HEK293 (cell line): ENCODE results near the gene TMEM207.

ENCODE experiments used
- CTCF ChIA-PET: fragments of 350-600 bp; formaldehyde crosslinking; extraction: SDS; loops from one replicate; lab custom pipeline; 2021; ENCODE audit warnings: antibody characterized with exemption; lab: Yijun Ruan, JAX
- POLR2A ChIA-PET: fragments of 300-600 bp; formaldehyde crosslinking; extraction: SDS; loops from one replicate; lab custom pipeline; 2020; ENCODE audit warnings: antibody characterized with exemption, inconsistent platforms; lab: Yijun Ruan, JAX
- H3K27ac ChIP-seq: fragments of 200-500 bp; sonication (Bioruptor generic); 2 replicates; pipeline ENCODE4 v1.5.1; 2014; ENCODE audit warnings: low read depth, low read length, control low read depth, inconsistent platforms; ENCODE audit errors: extremely low read depth
- H3K36me3 ChIP-seq, 2 experiments: fragments of 200-500 bp in 1 of 2; sonication (Bioruptor generic) in 1 of 2; 1 replicate in 1 of 2; 2 replicates in 1 of 2; pipeline ENCODE4 v1.5.1; 2014 to 2017; ENCODE audit warnings: inconsistent platforms in 2 of 2, low read length in 2 of 2; ENCODE audit not compliant: control insufficient read depth in 2 of 2, insufficient read depth in 1 of 2
- H3K4me1 ChIP-seq: fragments of 200-500 bp; sonication (Bioruptor generic); 2 replicates; pipeline ENCODE4 v1.5.1; 2014; ENCODE audit warnings: mild to moderate bottlenecking, low read length, inconsistent platforms; ENCODE audit not compliant: control insufficient read depth, insufficient read depth
- H3K4me3 ChIP-seq: 2 replicates; pipeline ENCODE4 v1.5.1; 2011; ENCODE audit warnings: low read depth, mild to moderate bottlenecking, control low read depth, low read length, moderate library complexity
- H3K9me3 ChIP-seq: fragments of 200-500 bp; sonication (Bioruptor generic); 2 replicates; pipeline ENCODE4 v1.5.1; 2014; ENCODE audit warnings: low read depth, low read length, inconsistent platforms; ENCODE audit not compliant: control insufficient read depth, insufficient read depth
- GLIS1 ChIP-seq: fragments of 450-650 bp; formaldehyde crosslinking; IDR thresholded peaks from 2 replicates; pipeline ENCODE4 v1.5.1; 2016; ENCODE audit warnings: missing biosample characterization, missing genetic modification characterization
- SCRT2 ChIP-seq: fragments of 450-650 bp; formaldehyde crosslinking; IDR thresholded peaks from 2 replicates; pipeline ENCODE4 v1.5.1; 2016; ENCODE audit warnings: missing biosample characterization, missing genetic modification characterization
- TRIM28 ChIP-seq: IDR thresholded peaks from 2 replicates; pipeline ENCODE4 v1.6.1; 2011; ENCODE audit warnings: low read length, control low read depth, borderline replicate concordance
- ZNF366 ChIP-seq: fragments of 450-650 bp; formaldehyde crosslinking; conservative IDR thresholded peaks from 2 replicates; pipeline ENCODE4 v1.5.1; 2016; ENCODE audit warnings: missing biosample characterization, missing genetic modification characterization
- ZNF610 ChIP-seq: fragments of 450-650 bp; formaldehyde crosslinking; IDR thresholded peaks from 2 replicates; pipeline ENCODE4 v1.5.1; 2016; ENCODE audit warnings: missing biosample characterization, missing genetic modification characterization, borderline replicate concordance
- ZNF624 ChIP-seq: fragments of 450-650 bp; formaldehyde crosslinking; IDR thresholded peaks from 2 replicates; pipeline ENCODE4 v1.5.1; 2017; ENCODE audit warnings: missing biosample characterization, missing genetic modification characterization
- ZNF654 ChIP-seq: fragments of 450-650 bp; formaldehyde crosslinking; IDR thresholded peaks from 2 replicates; pipeline ENCODE4 v1.5.1; 2016; ENCODE audit warnings: low read depth, missing biosample characterization, missing genetic modification characterization
- ZNF837 ChIP-seq: fragments of 450-650 bp; formaldehyde crosslinking; IDR thresholded peaks from 2 replicates; pipeline ENCODE4 v1.5.1; 2016; ENCODE audit warnings: missing biosample characterization, missing genetic modification characterization
- TF ChIP-seq, protein P1 (sequence below): fragments of 450-650 bp; formaldehyde crosslinking; IDR thresholded peaks from 2 replicates; pipeline ENCODE4 v1.5.1; 2016; ENCODE audit warnings: missing biosample characterization, missing genetic modification characterization
- TF ChIP-seq, protein P2 (sequence below): fragments of 450-650 bp; formaldehyde crosslinking; IDR thresholded peaks from 2 replicates; pipeline ENCODE4 v1.5.1; 2016; ENCODE audit warnings: missing biosample characterization, missing genetic modification characterization
- TF ChIP-seq, protein P3 (sequence below): fragments of 450-650 bp; formaldehyde crosslinking; IDR thresholded peaks from 2 replicates; pipeline ENCODE4 v1.5.1; 2016; ENCODE audit warnings: missing biosample characterization, missing genetic modification characterization, borderline replicate concordance
- TF ChIP-seq, protein P4 (sequence below): fragments of 450-650 bp; formaldehyde crosslinking; IDR thresholded peaks from 2 replicates; pipeline ENCODE4 v1.5.1; 2017; ENCODE audit warnings: missing biosample characterization, missing genetic modification characterization

TMEM207 gene

DNA sequence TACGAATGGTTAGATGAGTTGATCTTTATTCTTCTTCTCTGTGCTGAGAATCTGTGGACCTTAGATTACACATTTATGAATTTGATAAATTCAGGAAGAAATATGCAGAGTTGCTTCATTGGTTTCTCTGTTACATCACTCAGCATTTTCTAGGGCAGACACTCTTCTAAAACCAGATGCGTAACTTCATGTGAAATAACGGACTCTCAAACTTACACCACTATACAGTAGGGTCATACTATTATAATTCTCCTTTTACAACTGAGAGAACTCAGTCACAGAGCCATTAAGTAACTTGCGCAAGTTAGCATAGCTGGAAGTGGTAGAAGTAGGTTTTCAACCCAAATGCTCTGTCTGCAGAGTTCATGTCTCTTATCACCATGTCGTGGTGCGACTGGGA, 5.7 kb downstream of the TMEM207 start:
- H3K27ac ChIP-seq = no peak overlapping the region
- H3K9me3 ChIP-seq = no peaks in the 10 kb centered on the region
- ChIA-PET CTCF (interaction anchor here (0.6 to 0.9 kb wide), 3 partner anchors 15 to 511 kb away, joined by 3 read pairs; no protein-coding TSS in a partner anchor), POLR2A (no interaction called here)
- H3K4me3 ChIP-seq = no peak overlapping the region
- no peaks in the 10 kb centered on the region for H3K4me1 ChIP-seq
- TF ChIP-seq, protein P1, sequence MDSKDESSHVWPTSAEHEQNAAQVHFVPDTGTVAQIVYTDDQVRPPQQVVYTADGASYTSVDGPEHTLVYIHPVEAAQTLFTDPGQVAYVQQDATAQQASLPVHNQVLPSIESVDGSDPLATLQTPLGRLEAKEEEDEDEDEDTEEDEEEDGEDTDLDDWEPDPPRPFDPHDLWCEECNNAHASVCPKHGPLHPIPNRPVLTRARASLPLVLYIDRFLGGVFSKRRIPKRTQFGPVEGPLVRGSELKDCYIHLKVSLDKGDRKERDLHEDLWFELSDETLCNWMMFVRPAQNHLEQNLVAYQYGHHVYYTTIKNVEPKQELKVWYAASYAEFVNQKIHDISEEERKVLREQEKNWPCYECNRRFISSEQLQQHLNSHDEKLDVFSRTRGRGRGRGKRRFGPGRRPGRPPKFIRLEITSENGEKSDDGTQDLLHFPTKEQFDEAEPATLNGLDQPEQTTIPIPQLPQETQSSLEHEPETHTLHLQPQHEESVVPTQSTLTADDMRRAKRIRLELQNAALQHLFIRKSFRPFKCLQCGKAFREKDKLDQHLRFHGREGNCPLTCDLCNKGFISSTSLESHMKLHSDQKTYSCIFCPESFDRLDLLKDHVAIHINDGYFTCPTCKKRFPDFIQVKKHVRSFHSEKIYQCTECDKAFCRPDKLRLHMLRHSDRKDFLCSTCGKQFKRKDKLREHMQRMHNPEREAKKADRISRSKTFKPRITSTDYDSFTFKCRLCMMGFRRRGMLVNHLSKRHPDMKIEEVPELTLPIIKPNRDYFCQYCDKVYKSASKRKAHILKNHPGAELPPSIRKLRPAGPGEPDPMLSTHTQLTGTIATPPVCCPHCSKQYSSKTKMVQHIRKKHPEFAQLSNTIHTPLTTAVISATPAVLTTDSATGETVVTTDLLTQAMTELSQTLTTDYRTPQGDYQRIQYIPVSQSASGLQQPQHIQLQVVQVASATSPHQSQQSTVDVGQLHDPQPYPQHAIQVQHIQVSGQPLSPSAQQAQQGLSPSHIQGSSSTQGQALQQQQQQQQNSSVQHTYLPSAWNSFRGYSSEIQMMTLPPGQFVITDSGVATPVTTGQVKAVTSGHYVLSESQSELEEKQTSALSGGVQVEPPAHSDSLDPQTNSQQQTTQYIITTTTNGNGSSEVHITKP (tag by site-specific recombination) = no peak
- TF ChIP-seq, protein P2, sequence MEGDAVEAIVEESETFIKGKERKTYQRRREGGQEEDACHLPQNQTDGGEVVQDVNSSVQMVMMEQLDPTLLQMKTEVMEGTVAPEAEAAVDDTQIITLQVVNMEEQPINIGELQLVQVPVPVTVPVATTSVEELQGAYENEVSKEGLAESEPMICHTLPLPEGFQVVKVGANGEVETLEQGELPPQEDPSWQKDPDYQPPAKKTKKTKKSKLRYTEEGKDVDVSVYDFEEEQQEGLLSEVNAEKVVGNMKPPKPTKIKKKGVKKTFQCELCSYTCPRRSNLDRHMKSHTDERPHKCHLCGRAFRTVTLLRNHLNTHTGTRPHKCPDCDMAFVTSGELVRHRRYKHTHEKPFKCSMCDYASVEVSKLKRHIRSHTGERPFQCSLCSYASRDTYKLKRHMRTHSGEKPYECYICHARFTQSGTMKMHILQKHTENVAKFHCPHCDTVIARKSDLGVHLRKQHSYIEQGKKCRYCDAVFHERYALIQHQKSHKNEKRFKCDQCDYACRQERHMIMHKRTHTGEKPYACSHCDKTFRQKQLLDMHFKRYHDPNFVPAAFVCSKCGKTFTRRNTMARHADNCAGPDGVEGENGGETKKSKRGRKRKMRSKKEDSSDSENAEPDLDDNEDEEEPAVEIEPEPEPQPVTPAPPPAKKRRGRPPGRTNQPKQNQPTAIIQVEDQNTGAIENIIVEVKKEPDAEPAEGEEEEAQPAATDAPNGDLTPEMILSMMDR (tag by site-specific recombination) = no peak
- TF ChIP-seq GLIS1 (tag by site-specific recombination) = no peak
- TF ChIP-seq ZNF624 (tag by site-specific recombination) = no peak
- TF ChIP-seq ZNF610 (tag by site-specific recombination) = no peak
- no peak for TF ChIP-seq SCRT2
- no peak for TF ChIP-seq TRIM28
- TF ChIP-seq, protein P3, sequence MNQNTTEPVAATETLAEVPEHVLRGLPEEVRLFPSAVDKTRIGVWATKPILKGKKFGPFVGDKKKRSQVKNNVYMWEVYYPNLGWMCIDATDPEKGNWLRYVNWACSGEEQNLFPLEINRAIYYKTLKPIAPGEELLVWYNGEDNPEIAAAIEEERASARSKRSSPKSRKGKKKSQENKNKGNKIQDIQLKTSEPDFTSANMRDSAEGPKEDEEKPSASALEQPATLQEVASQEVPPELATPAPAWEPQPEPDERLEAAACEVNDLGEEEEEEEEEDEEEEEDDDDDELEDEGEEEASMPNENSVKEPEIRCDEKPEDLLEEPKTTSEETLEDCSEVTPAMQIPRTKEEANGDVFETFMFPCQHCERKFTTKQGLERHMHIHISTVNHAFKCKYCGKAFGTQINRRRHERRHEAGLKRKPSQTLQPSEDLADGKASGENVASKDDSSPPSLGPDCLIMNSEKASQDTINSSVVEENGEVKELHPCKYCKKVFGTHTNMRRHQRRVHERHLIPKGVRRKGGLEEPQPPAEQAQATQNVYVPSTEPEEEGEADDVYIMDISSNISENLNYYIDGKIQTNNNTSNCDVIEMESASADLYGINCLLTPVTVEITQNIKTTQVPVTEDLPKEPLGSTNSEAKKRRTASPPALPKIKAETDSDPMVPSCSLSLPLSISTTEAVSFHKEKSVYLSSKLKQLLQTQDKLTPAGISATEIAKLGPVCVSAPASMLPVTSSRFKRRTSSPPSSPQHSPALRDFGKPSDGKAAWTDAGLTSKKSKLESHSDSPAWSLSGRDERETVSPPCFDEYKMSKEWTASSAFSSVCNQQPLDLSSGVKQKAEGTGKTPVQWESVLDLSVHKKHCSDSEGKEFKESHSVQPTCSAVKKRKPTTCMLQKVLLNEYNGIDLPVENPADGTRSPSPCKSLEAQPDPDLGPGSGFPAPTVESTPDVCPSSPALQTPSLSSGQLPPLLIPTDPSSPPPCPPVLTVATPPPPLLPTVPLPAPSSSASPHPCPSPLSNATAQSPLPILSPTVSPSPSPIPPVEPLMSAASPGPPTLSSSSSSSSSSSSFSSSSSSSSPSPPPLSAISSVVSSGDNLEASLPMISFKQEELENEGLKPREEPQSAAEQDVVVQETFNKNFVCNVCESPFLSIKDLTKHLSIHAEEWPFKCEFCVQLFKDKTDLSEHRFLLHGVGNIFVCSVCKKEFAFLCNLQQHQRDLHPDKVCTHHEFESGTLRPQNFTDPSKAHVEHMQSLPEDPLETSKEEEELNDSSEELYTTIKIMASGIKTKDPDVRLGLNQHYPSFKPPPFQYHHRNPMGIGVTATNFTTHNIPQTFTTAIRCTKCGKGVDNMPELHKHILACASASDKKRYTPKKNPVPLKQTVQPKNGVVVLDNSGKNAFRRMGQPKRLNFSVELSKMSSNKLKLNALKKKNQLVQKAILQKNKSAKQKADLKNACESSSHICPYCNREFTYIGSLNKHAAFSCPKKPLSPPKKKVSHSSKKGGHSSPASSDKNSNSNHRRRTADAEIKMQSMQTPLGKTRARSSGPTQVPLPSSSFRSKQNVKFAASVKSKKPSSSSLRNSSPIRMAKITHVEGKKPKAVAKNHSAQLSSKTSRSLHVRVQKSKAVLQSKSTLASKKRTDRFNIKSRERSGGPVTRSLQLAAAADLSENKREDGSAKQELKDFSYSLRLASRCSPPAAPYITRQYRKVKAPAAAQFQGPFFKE (tag by site-specific recombination) = no peak
- TF ChIP-seq ZNF837 (tag by site-specific recombination) = no peak
- TF ChIP-seq, protein P4, sequence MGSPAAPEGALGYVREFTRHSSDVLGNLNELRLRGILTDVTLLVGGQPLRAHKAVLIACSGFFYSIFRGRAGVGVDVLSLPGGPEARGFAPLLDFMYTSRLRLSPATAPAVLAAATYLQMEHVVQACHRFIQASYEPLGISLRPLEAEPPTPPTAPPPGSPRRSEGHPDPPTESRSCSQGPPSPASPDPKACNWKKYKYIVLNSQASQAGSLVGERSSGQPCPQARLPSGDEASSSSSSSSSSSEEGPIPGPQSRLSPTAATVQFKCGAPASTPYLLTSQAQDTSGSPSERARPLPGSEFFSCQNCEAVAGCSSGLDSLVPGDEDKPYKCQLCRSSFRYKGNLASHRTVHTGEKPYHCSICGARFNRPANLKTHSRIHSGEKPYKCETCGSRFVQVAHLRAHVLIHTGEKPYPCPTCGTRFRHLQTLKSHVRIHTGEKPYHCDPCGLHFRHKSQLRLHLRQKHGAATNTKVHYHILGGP (tag by site-specific recombination) = no peak
- no peaks in the 10 kb centered on the region for H3K36me3 ChIP-seq

DNA sequence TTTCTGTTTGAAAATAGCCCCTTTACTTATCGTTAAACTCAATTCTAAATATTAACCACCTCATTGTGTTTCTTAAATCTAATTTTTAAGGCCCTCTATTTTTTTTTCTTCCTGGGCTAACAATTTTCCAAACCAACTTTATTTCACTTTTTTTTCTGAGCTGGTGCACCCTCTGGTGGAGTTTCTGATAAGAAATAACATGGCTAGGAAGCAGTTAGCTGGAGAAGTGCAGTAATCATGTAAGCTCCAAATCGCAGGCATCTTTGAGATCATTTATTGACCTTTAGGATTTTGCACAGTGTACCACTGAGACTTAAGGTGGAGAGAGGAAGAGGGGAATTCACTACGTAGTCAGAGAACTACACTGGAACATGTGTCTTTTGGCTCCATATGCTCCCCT, 6.4 kb downstream of the TMEM207 start:
- CTCF ChIA-PET = interaction anchor here (0.5 to 1.2 kb wide), 8 partner anchors 14 to 1570 kb away, joined by 3 to 4 read pairs (median 3); no protein-coding TSS in a partner anchor
- Histone ChIP-seq H3K4me3 (no peak overlapping the region), H3K9me3 (no peaks in the 10 kb centered on the region), H3K4me1 (no peaks in the 10 kb centered on the region), H3K27ac (no peak overlapping the region), H3K36me3 (no peaks in the 10 kb centered on the region)
- POLR2A ChIA-PET = no interaction called here
- TF ChIP-seq ZNF366 (tag by site-specific recombination) = no peak
- TF ChIP-seq ZNF654 (tag by site-specific recombination) = peak; percentile 14; the same call in 1 of the 2 replicates
